SK-N-SH (cell line): ENCODE data around the gene FYN. TPM values are rescaled to one million over a fixed set of nuclear protein-coding genes. Genes with fewer than 3 reads are reported as not detected.

Source experiments
- CTCF ChIA-PET: fragments of 300-600, 350-600 bp; formaldehyde crosslinking; extraction: SDS; loops from one replicate; lab custom pipeline; 2021; lab: Yijun Ruan, JAX
- POLR2A ChIA-PET: fragments of 350-600 bp; sonication (Branson Sonifier 250); formaldehyde crosslinking; extraction: SDS; loops from one replicate; lab custom pipeline; 2020; ENCODE audit warnings: antibody characterized with exemption, inconsistent platforms; lab: Yijun Ruan, JAX
- DNase-seq: peaks from one replicate; pipeline ENCODE4 v3.0.0; 2012
- H2AFZ ChIP-seq: fragments of 200-600 bp; sonication (generic); 2 replicates; pipeline ENCODE4 v1.8.1; 2016; ENCODE audit warnings: antibody characterized with exemption, mild to moderate bottlenecking, low read depth
- H3F3A ChIP-seq: fragments of 200-600 bp; sonication (generic); replicated peaks from 2 replicates; pipeline ENCODE3; 2016; ENCODE audit warnings: antibody characterized with exemption, mild to moderate bottlenecking; ENCODE audit not compliant: insufficient read depth
- H3K27ac ChIP-seq, 2 experiments: fragments of 200-500 bp in 1 of 2; fragments of 200-600 bp in 1 of 2; sonication (Bioruptor generic) in 1 of 2; sonication (generic), shearing (Covaris generic) in 1 of 2; 2 replicates each; pipeline versions ENCODE4 v1.5.1 to v1.6.1; 2014 to 2016; ENCODE audit warnings: low read depth in 2 of 2, inconsistent platforms in 1 of 2, low read length in 1 of 2, mild to moderate bottlenecking in 1 of 2, mixed read lengths in 1 of 2
- H3K27me3 ChIP-seq: fragments of 200-600 bp; sonication (generic), shearing (Covaris generic); 2 replicates; pipeline ENCODE4 v1.6.1; 2016; ENCODE audit warnings: mixed run types; ENCODE audit not compliant: insufficient read depth
- H3K36me3 ChIP-seq, 2 experiments: fragments of 200-500 bp in 1 of 2; fragments of 200-600 bp in 1 of 2; sonication (Bioruptor generic) in 1 of 2; sonication (generic) in 1 of 2; replicated peaks in 1 of 2; 2 replicates each; pipeline versions ENCODE3 to v1.5.1; 2014 to 2016; ENCODE audit warnings: low read length in 1 of 2, mild to moderate bottlenecking in 1 of 2; ENCODE audit not compliant: insufficient read depth in 2 of 2, control insufficient read depth in 1 of 2
- H3K4me1 ChIP-seq, 2 experiments: fragments of 200-500 bp in 1 of 2; fragments of 200-600 bp in 1 of 2; sonication (Bioruptor generic) in 1 of 2; sonication (generic), shearing (Covaris generic) in 1 of 2; 2 replicates each; pipeline versions ENCODE4 v1.5.1 to v1.6.1; 2014 to 2016; ENCODE audit warnings: low read depth in 1 of 2, low read length in 1 of 2, mixed run types in 1 of 2; ENCODE audit not compliant: insufficient read depth in 2 of 2, control insufficient read depth in 1 of 2
- H3K4me2 ChIP-seq: fragments of 200-600 bp; sonication (generic), shearing (Covaris generic); 2 replicates; pipeline ENCODE4 v1.6.1; 2017; ENCODE audit warnings: mixed run types
- H3K4me3 ChIP-seq, 2 experiments: fragments of 200-500 bp in 1 of 2; fragments of 200-600 bp in 1 of 2; sonication (Bioruptor generic) in 1 of 2; sonication (generic), shearing (Covaris generic) in 1 of 2; 2 replicates each; pipeline versions ENCODE4 v1.5.1 to v1.8.1; 2014 to 2016; ENCODE audit warnings: low read depth in 2 of 2, inconsistent platforms in 1 of 2, low read length in 1 of 2, mild to moderate bottlenecking in 1 of 2, mixed read lengths in 1 of 2, moderate library complexity in 1 of 2
- H3K79me2 ChIP-seq: fragments of 200-600 bp; sonication (generic); 2 replicates; pipeline ENCODE4 v1.8.1; 2017; ENCODE audit warnings: mild to moderate bottlenecking; ENCODE audit not compliant: insufficient read depth
- H3K9ac ChIP-seq: fragments of 200-600 bp; sonication (generic); 2 replicates; pipeline ENCODE4 v1.6.1; 2017; ENCODE audit warnings: mixed run types
- H3K9me2 ChIP-seq: fragments of 200-600 bp; sonication (generic); 2 replicates; pipeline ENCODE4 v1.6.1; 2017; ENCODE audit warnings: mixed run types
- H3K9me3 ChIP-seq: fragments of 200-600 bp; sonication (generic); 2 replicates; pipeline ENCODE4 v1.6.1; 2017; ENCODE audit warnings: mixed run types, mild to moderate bottlenecking, moderate library complexity
- H4K20me1 ChIP-seq: fragments of 200-600 bp; sonication (generic); 2 replicates; pipeline ENCODE4 v1.6.1; 2017; ENCODE audit warnings: mild to moderate bottlenecking, mixed run types; ENCODE audit not compliant: insufficient read depth
- FOSL2 ChIP-seq: IDR thresholded peaks from 2 replicates; pipeline ENCODE4 v1.4.0; 2012; ENCODE audit warnings: low read depth, mild to moderate bottlenecking, moderate library complexity, borderline replicate concordance
- GABPA ChIP-seq: IDR thresholded peaks from 2 replicates; pipeline ENCODE4 v1.4.0; 2012; ENCODE audit warnings: low read depth, mild to moderate bottlenecking
- GATA2 ChIP-seq: sonication (generic); formaldehyde crosslinking; IDR thresholded peaks from 2 replicates; pipeline ENCODE4 v1.5.0; 2020; ENCODE audit warnings: mild to moderate bottlenecking, missing genetic modification reagents
- MEF2A ChIP-seq: IDR thresholded peaks from 2 replicates; pipeline ENCODE4 v1.4.0; 2012; ENCODE audit warnings: low read depth, borderline replicate concordance
- MXI1 ChIP-seq: IDR thresholded peaks from 2 replicates; pipeline ENCODE4 v1.6.1; 2012; ENCODE audit warnings: mild to moderate bottlenecking, low read depth, low read length, improper control_type of control experiment
- POLR2AphosphoS5 ChIP-seq: IDR thresholded peaks from 2 replicates; pipeline ENCODE4 v1.6.1; 2012; ENCODE audit warnings: low read depth, low read length
- RCOR1 ChIP-seq: fragments of 150-350 bp; IDR thresholded peaks from 2 replicates; pipeline ENCODE4 v1.6.1; 2017; ENCODE audit warnings: antibody characterized with exemption, low read length
- RFX5 ChIP-seq: IDR thresholded peaks from 2 replicates; pipeline ENCODE4 v1.6.1; 2012; ENCODE audit warnings: mild to moderate bottlenecking, improper control_type of control experiment, low read length
- SIN3A ChIP-seq: IDR thresholded peaks from 2 replicates; pipeline ENCODE4 v1.6.1; 2012; ENCODE audit warnings: low read depth, mild to moderate bottlenecking, low read length, moderate library complexity, borderline replicate concordance
- SMC3 ChIP-seq: IDR thresholded peaks from 2 replicates; pipeline ENCODE4 v1.6.1; 2012; ENCODE audit warnings: low read depth, low read length, improper control_type of control experiment
- TCF12 ChIP-seq: IDR thresholded peaks from 2 replicates; pipeline ENCODE4 v1.4.0; 2012
- WGBS: methylation state at CpG from one replicate; pipeline ENCODE4 v1.1.6; 2017; ENCODE audit warnings: low lambda C conversion rate; 5-methylcytosine and 5-hydroxymethylcytosine counted together
- polyA plus RNA-seq, 3 experiments: library from polyadenylated mRNA; depleted of rRNA; stranded (reverse); fragments of >200 nt; gene quantifications; 2 replicates each; pipeline ENCODE4 v1.2.3, GENCODE V29; 2012
- TF ChIP-seq, protein P1 (sequence below): IDR thresholded peaks from 2 replicates; pipeline ENCODE4 v1.4.0; 2012; ENCODE audit warnings: low read depth, borderline replicate concordance
- TF ChIP-seq, protein P2 (sequence below): fragments of 150-350 bp; IDR thresholded peaks from 2 replicates; pipeline ENCODE4 v1.6.1; 2016; ENCODE audit warnings: mild to moderate bottlenecking, low read depth, low read length
- TF ChIP-seq, protein P3 (sequence below): fragments of 200-600 bp; sonication (generic); IDR thresholded peaks from 2 replicates; pipeline ENCODE4 v1.6.1; 2017; ENCODE audit warnings: antibody characterized with exemption, mild to moderate bottlenecking, moderate library complexity

The FYN gene
- polyA plus RNA-seq, 1 of the 3 experiments (the other 2 are of a cell fraction), result 31.0 TPM

DNA sequence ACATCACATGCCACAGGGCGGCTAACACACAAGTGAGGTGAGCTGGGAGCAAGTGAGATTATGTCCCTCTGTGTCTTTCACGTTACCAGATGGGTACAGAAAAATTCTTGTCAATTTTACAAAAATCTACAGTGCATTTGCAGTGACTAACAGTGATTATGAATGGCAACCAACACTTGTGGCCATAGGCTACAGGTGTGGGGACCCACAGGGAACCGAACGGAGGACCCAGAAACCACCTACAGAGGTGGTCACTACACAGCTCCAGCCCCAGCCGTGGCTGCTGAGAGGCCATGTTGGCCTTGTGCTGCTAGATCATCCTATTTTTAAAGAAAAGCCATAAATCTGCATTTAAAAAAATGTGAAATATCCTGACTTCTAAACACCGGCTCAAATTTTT is 50.2 kb downstream of the FYN start:
- H3F3A ChIP-seq, result peaks cover 12% of the 10 kb centered on the region
- ChIA-PET CTCF (interaction anchor here (2.4 kb wide), 1 partner anchor 113 kb away, joined by 8 read pairs; no protein-coding TSS in a partner anchor), POLR2A (no interaction called here)
- no peak overlapping the region for H3K4me3 ChIP-seq
- peaks cover 8% of the 10 kb centered on the region; the same call in 1 of the 2 replicates for H3K9me3 ChIP-seq
- WGBS, result 88% methylated on average over 6 of the region's 6 CpGs
- no peaks in the 10 kb centered on the region for H4K20me1 ChIP-seq
- H3K36me3 ChIP-seq, result peaks cover 0 to 10% of the 10 kb centered on the region in 2 experiments
- H3K79me2 ChIP-seq, result peaks cover 27% of the 10 kb centered on the region; the same call in 1 of the 2 replicates
- no peak for DNase-seq
- H3K9ac ChIP-seq, result peak overlapping the region; percentile 59; the same call in 1 of the 2 replicates
- H3K4me2 ChIP-seq, result peak overlapping the region; percentile 77
- H2AFZ ChIP-seq, result no peak overlapping the region
- no peaks in the 10 kb centered on the region for H3K27me3 ChIP-seq
- TF ChIP-seq MXI1 (no peak), POLR2AphosphoS5 (no peak), GABPA (no peak), RFX5 (no peak), MEF2A (no peak), SMC3 (no peak), GATA2 (CRISPR knock-in tag) (no peak), TCF12 (no peak), FOSL2 (no peak), SIN3A (no peak), RCOR1 (no peak)
- TF ChIP-seq, protein P1, sequence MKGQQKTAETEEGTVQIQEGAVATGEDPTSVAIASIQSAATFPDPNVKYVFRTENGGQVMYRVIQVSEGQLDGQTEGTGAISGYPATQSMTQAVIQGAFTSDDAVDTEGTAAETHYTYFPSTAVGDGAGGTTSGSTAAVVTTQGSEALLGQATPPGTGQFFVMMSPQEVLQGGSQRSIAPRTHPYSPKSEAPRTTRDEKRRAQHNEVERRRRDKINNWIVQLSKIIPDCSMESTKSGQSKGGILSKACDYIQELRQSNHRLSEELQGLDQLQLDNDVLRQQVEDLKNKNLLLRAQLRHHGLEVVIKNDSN, result no peak
- TF ChIP-seq, protein P2, sequence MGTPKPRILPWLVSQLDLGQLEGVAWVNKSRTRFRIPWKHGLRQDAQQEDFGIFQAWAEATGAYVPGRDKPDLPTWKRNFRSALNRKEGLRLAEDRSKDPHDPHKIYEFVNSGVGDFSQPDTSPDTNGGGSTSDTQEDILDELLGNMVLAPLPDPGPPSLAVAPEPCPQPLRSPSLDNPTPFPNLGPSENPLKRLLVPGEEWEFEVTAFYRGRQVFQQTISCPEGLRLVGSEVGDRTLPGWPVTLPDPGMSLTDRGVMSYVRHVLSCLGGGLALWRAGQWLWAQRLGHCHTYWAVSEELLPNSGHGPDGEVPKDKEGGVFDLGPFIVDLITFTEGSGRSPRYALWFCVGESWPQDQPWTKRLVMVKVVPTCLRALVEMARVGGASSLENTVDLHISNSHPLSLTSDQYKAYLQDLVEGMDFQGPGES, result no peak
- TF ChIP-seq, all 33 proteins: peak for 0
- Histone ChIP-seq H3K27ac (peak overlapping the region in 1 of 2 experiments; percentile 89; a peak in 3 of 4 replicates), H3K9me2 (no peaks in the 10 kb centered on the region), H3K4me1 (peaks cover 6 to 24% of the 10 kb centered on the region in 2 experiments)

DNA sequence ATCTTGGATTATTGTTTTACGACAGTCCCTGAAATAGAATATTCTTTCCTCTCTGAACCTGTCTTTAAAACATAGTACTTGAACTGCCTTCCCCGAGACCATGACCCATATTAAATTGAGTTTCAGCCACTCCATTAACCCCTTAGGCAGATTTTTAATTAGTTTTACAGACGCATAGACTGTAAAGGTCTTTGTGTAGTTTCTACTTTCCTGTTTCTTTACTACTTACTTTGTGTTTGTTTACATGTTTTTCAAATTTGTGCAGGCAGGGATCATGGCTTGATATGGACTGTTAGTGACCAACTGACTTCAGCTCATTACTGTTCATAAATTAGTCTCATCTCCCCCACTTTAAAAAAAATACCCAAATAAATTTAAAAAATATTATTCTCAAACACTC is 53.8 kb downstream of the FYN start:
- H3K4me3 ChIP-seq, result no peak overlapping the region
- H3K27me3 ChIP-seq, result no peaks in the 10 kb centered on the region
- H3K4me2 ChIP-seq, result no peak overlapping the region
- CTCF ChIA-PET, result interaction anchor here (1.6 kb wide), 1 partner anchor 8 kb away, joined by 5 read pairs; no protein-coding TSS in a partner anchor
- POLR2A ChIA-PET, result no interaction called here
- 95% methylated on average over 3 of the region's 3 CpGs for WGBS
- H3K4me1 ChIP-seq, result peaks cover 8 to 14% of the 10 kb centered on the region in 2 experiments
- H4K20me1 ChIP-seq, result no peaks in the 10 kb centered on the region
- no peak for DNase-seq
- no peak overlapping the region for H3K27ac ChIP-seq
- peaks cover 8% of the 10 kb centered on the region; the same call in 1 of the 2 replicates for H3K9me3 ChIP-seq
- no peaks in the 10 kb centered on the region for H3K9me2 ChIP-seq
- TF ChIP-seq MXI1, result no peak
- TF ChIP-seq, protein P3, sequence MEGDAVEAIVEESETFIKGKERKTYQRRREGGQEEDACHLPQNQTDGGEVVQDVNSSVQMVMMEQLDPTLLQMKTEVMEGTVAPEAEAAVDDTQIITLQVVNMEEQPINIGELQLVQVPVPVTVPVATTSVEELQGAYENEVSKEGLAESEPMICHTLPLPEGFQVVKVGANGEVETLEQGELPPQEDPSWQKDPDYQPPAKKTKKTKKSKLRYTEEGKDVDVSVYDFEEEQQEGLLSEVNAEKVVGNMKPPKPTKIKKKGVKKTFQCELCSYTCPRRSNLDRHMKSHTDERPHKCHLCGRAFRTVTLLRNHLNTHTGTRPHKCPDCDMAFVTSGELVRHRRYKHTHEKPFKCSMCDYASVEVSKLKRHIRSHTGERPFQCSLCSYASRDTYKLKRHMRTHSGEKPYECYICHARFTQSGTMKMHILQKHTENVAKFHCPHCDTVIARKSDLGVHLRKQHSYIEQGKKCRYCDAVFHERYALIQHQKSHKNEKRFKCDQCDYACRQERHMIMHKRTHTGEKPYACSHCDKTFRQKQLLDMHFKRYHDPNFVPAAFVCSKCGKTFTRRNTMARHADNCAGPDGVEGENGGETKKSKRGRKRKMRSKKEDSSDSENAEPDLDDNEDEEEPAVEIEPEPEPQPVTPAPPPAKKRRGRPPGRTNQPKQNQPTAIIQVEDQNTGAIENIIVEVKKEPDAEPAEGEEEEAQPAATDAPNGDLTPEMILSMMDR, result no peak
- TF ChIP-seq, all 33 proteins: peak for 0
- peaks cover 0 to 10% of the 10 kb centered on the region in 2 experiments for H3K36me3 ChIP-seq
- no peak overlapping the region for H3K9ac ChIP-seq
- H3K79me2 ChIP-seq, result peaks cover 28% of the 10 kb centered on the region; the same call in 1 of the 2 replicates
- no peak overlapping the region for H2AFZ ChIP-seq
- peaks cover 12% of the 10 kb centered on the region for H3F3A ChIP-seq
